T follicular helper cell (primary cell): ENCODE data around the gene GTF2F2.
"Not testable (repeated sequence)": the region's sequence is repeated elsewhere in the genome, so short reads cannot be mapped to it uniquely, and the experiment has no call there.

Experiments used
- DNase-seq: peaks from one replicate; pipeline ENCODE4 v3.0.0-alpha.2; 2020; ENCODE audit warnings: low read depth

GTF2F2 gene

DNA sequence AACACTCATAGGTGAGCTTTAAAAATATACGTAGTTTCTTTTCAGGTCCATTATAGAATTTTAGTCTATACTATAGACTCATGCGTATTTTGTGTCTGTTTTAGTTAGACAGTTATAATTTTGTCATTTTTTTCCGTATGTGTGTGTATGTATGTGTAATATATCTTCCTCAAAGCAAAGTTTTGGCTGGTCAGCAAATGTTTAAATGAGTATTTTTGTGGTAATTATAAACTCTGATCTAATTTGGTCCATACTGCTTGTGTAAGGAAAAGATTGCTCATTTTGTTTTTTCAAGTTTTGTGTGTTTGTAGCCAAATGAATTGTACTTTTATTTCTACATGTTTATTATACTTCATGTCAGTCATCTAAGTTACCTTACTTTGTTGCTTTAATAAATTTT, 60.0 kb downstream of the GTF2F2 start:
- no peak for DNase-seq

DNA sequence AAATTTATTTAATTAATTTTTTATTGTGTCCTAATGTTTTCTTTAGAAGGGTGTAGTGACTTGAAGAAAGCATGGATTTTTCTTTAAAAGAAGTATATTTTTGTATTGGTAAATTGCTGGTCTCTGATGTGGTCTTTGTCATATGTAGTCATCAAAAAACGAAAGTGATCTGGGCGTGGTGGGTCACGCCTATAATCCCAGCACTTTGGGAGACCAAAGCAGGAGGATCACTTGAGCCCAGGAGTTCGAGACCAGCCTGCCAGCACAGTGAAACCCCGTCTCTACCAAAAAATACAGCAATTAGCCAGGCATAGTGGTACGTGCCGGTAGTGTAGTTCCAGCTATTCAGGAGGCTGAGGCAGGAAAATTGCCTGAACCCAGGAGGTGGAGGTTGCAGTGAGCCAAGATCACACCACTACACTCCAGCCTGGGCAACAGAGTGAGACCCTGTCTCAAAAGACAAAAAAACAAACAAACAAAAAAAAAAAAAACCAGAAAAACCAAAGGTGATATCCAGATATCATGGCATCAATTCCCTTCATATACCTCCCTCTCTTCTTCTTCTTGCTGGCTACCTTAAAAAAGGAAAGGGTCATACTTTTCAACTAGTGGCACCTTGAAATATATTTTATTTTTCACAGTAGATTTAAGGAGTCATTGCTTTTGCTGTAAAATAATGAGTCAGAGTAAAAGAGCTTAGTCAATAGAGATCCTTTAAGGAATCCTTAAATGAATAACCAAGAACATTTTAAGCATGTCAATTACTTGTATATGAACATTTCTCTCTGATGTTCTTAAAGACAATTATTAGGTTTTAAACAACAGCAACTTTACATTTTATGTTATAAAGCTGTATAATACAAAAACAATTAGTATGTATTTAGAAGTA, 60.6 kb downstream of the GTF2F2 start:
- no peak for DNase-seq

DNA sequence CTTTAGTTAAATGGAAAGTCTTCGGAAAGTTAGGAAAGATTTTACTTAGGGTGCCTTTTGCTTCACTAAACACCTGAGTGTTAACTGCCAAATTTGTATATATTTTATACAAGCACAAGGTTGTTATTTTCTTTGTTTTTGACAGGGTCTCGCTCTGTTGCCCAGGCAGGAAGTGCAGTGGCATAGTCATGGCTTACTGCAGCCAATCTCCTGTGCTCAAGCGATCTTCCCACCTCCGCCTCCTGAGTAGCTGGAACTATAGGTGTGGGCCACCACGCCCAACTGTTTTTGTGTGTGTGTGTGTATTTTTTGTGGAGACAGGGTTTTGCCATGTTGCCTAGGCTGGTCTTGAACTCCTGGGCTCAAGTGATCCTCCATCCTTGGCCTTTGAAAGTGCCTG, 64.4 kb downstream of the GTF2F2 start:
- DNase-seq = no peak

DNA sequence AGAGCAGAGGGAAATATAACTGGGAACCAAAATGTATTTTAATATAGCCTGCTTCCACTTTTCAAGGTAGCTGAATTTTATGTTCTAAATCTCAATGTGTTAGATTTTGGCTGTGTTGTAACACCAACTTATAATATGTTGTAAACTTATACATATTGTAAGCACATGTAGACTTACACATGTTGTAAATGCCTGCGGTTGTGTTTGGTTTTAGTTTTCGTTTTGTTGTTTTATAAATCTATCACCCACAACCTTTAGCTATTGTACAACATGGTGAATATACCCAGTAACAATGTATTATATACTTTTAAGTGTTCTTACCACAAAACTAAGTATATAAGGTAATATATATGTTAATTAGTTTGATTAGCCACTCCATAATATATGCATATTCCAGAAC, 65.0 kb downstream of the GTF2F2 start:
- DNase-seq = no peak

DNA sequence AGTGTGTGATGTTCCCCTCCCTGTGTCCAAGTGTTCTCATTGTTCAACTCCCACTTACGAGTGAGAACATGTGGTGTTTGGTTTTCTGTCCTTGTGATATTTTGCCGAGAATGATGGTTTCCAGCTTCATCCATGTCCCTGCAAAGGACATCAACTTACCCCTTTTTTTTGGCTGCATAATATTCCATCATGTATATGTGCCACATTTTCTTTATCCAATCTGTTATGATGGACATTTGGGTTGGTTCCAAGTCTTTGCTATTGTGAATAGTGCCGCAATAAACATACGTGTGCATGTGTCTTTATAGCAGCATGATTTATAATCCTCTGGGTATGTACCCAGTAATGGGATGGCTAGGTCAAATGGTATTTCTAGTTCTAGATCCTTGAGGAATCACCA, 68.8 kb downstream of the GTF2F2 start:
- DNase-seq = not testable (repeated sequence)

DNA sequence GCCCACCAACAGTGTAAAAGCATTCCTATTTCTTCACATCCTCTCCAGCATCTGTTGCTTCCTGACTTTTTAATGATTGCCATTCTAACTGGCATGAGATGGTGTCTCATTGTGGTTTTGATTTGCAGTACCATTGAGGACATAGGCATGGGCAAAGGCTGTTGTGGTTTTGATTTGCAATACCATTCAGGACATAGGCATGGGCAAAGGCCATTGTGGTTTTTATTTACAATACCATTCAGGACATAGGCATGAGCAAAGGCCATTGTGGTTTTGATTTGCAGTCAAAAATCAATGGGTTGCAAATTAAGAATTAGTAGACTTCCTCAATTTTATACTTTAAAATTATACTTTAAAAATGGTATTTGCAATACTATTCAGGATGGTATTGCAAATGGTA, 69.2 kb downstream of the GTF2F2 start:
- DNase-seq = not testable (repeated sequence)

DNA sequence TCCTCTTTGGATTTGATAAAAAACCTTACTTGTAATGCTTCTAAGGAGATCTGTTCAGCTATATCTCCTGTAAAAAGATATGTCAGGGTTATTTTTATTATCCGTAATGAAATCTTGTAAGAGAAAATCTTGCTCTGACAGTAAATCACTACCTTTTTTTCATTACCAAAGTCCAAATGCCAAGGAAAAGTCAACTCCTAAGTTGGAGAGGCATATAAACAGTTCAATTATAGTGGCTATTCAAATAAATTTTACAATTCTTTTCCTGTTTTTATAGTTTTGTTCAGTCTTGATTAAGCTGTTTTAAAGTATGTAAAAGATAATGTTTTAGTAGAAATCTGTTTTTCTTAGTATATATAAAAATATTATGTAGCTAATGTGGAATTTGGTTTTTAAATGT, 71.6 kb downstream of the GTF2F2 start:
- DNase-seq = no peak

DNA sequence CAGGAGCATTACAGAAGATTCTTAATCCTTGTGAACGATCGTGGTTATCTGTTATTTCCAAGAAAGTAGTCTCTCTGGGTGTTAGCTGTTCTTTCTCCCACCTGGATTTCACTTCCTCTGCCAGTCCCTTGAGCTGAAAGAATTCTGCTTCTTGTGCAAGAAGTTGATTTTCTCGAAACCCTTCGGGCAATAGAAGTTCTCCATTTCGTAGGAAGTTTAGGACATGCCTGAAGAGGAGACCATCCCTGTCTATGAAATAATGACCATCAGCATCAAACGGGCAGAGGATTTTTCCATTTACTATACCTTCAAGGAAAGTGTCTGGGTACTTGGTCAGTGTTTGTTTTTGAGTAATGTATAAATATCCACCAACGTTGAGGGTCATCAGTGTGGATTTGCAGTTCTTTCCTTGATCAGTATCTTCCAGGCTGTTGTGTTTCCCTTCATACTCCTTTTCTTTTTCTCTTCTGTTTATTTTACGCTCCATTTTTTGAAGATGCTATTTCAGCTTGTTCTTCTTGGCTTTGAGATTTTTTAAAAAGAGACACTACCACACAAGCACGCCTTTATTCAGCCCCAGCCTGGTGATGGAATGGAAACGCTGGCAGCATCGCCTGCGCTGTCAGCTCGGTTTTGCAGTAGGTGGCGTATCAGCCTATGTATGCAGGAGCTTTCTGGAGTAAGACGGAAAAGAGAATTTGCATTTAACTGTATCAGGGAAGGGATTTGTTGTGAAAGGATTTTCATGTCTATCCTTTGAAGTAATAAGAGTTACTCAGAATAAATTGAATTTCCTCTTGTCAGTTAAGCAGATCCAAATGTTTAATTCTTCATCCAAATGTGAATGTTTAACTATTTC, 74.0 kb downstream of the GTF2F2 start:
- DNase-seq = no peak

DNA sequence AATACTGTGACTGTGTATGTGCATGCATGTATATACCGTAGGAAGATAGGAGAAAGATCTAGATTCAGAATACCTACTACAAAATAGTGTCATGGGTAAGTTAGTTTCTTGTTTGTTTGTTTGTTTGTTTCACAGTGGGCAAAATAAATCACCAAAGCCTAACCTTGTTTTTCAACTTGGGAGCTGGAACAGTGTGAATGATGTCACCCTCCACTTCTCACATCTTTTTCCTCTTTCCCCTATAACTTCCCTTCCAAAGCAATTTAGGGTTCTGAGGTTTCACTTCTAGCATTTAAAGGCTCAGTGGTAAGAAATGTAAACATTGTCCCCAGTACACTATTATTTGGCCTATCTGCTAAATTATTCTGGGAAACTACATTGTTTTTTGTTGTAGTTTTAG, 75.1 kb downstream of the GTF2F2 start:
- no peak for DNase-seq

DNA sequence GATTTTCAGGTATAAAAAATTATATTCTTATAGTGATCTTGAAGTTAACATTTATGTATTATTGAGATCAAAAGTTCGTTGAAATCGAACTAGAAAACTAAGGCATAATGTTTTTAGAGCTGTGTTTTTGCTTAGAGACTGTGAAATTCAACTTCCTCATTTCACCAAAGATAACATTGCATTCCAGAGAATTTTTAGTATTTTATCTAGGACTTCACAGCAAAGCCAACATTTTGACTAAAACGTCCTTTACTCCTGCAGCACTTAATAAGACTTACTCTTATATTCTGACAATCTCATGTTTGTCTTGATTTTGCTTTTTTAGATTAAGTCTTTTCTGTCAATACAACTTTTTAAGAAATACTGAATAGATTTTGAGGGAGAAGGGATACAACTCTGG, 75.8 kb downstream of the GTF2F2 start:
- no peak for DNase-seq

DNA sequence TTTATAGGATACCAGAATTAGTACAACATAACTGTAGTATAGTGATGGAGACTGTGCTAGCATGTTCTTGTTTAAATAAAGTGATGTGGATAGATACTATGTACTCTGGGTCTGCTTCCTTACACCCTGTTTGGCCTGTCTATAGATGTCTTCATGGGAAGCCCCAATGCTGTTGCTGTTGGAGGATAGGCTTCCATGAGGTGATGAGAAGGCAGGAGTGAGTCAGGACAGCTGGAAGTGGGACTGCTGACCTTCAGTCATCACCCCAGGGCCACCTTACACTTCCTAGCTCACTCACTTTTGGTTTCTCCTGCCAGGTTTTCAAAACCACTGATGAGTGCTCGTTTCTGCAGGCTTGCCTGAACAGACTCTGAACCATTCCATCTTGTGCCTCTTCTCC, 76.3 kb downstream of the GTF2F2 start:
- DNase-seq = no peak

DNA sequence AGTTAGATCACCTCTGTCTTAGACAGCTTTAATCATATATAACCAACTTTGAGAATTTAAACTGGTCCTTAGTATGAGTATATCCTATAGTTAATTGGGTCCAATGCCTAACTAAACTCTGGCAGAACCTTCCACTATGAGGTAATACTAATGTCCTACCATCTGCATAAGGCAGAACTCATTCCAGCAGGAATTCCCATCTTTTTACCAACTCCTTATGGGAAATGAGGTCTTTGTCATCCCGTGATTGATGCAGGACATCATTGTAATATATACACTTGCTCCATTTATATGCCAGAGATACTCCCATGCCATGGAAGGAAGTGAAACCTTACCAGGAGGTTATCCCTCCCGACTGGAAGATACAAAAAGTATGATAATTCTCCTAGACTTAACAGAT, 77.7 kb downstream of the GTF2F2 start:
- DNase-seq = no peak

DNA sequence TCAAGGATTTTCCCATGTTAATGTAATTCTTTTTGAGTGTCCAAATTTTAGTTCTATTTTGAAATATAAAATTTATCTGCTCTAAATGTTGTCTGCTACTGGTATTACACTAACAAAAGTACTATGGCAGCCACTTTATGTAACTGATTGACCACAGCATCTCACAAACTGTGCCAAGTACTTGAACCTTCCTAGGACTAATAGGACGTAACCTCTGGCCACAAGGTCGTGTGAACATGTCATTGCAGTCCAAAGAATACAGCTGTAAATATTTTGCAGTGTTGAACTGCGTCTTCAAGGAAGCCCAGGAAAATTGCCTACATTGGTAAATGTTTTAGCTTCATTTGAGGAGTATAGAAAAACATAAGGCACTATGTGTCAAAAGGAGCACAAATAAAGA, 78.6 kb downstream of the GTF2F2 start:
- no peak for DNase-seq

DNA sequence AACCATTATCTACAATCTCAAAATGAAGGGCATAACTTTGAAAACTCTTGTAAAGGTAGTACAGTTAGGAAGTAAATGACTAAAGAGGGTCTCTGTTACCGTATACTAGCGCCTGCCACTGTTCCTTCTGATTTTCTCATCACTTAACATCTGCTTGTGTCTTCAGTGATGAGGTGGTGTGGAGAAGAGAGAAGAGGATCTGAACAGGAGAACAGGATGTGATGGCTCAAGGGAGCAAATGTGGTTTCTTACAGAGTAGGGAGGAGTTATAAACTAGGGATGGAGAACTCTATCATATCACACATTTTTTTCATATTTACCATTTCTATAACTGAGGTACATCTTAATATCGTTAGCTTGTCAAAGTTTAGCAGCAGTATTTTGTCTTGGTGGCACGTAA, 79.4 kb downstream of the GTF2F2 start:
- DNase-seq = no peak

DNA sequence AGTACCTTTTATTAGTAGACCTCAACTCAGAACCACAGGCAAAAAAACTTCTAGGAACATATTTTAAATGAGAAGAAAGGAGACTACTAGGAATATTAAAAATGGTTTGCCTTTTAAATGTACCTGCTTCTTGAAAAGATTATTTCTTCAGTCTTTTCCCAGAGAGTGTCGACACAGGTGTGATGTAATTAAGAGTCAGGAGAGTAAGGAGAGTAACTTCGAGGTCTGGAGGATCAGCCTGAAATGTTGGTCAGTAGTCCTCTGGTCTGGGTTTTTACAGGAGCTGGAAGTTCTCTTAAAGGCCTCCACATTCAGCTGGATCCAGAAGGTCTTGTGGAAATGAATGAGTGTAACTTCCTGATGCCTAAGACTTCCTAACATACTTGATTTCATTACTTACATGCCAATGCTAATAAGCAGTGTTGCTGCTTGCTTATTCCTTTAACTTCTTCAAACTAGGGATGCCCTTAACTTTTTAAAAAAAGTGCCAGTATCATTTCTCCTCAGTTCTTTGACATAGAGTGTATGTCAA, 80.5 kb downstream of the GTF2F2 start, which contains the start of gene KCTD4:
TSS of gene KCTD4 (minus strand) at position 345 of the 532 bp plus-strand sequence. CDS start 6,478 bp downstream, outside the sequence.
- no peak for DNase-seq

DNA sequence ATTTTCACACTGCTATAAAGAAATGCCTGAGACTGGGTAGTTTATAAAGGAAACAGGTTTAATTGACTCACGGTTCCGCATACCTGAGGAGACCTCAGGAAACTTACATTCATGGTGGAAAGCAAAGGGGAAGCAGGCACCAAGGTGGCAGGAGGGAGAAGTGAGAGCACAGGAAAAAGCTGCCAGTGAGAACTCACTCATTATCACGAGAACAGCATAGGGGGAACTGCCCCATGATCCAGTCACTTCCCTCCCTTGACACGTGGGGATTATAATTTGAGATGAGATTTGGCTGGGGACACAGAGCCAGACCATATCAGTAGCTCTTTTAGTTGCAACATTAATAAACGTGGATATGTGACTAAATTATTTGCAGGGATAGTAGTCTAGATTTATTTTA, 84.8 kb downstream of the GTF2F2 start:
- no peak for DNase-seq

DNA sequence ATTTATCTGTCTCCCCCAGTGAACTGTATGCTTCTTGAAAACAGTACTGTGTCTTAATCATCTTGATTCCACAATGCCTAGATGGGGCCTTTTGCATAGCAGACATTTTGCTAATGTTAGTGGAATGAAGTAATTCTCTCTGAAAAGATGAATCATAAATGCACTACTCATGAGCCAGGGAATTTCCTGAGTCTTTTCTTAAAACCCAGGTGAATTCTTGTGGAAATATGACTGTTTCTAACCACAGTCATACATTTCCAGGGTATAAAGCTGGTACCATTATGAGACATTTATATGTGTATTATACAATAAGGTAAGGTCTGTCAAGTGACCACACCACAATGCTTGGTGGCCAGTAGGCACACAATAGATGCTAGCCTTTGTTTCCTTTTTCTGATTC, 86.0 kb downstream of the GTF2F2 start:
- no peak for DNase-seq

DNA sequence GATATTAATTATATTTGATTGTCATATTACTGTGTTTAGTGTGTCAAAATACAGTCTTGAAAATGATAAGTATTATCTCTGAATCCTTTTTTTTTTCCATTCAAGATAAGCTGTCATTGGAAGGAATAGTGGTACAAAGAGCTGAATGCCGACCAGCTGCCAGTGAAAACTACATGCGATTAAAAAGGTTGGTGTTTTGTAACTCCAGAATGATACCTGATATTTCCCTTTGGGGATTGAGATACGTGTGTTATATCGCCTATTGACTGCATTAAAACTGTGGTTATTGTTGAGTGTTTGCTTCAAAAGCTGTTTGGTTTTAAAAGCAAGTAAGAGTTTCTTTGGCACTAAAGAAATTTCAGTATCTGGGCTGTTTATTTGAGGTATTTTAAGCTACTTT, 87.0 kb downstream of the GTF2F2 start:
- DNase-seq = no peak

DNA sequence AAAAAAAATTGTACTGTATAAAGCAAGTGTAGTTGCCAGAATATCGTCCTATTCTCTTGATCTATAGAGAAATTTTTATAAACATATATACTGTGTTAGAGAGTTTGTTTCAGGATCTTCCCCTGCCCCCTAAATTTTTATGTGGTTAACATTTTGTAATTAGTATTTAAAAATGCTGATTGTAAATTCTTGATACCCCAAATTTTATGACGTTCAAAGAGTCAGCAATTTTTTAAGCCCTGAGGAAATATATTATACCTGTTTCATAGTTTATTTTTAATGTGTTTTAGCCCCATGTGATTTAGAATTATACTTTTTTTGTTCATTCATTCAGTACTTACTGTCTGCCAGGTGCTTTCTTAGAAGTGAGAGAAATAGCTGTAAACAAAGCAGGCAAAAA, 87.8 kb downstream of the GTF2F2 start:
- no peak for DNase-seq

DNA sequence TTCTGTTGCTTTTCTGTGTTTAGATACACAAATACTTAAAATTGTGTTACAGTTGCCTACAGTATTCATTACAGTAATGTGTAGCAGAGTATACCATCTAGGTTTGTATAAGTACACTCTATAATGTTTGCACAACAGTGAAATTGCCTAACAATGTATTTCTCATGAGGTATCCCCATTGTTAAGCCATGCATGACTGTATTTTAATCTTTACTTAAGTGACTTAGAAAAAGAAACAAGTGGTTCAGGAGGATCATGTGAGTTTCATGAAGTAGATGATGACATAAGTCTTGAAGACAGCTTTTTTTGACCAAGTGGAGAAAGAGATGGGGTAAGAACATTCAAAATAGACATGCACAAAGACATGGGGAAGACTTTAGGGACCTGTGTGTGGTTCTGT, 88.9 kb downstream of the GTF2F2 start:
- no peak for DNase-seq

DNA sequence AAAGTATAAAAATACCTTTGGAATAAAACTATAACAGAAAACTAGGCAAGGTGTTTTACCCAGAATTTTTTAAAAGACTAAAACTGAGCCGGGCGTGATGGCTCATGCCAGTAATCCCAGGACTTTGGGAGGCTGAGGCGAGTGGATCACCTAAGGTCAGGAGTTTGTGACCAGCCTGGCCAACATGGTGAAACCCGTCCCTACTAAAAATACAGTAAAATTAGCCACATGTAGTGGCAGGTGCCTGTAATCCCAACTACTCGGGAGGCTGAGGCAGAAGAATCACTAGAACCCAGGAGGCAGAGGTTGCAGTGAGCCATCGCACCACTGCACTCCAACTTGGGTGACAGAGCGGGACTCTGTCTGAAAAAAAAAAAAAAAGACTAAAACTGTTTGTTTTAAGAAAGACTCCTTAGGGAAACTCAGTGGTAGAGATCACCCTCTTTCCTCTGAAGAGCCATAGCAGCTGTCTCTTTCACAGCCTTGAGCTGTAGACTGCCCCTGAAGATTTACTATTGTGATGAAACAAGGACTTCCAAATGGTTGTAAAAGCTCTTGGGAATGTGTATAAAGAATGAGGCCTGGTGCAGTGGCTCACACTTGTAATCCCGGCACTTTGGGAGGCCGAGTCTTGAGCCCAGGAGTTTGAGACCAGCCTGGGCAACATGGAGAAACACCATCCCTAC, 95.2 kb downstream of the GTF2F2 start:
- no peak for DNase-seq

DNA sequence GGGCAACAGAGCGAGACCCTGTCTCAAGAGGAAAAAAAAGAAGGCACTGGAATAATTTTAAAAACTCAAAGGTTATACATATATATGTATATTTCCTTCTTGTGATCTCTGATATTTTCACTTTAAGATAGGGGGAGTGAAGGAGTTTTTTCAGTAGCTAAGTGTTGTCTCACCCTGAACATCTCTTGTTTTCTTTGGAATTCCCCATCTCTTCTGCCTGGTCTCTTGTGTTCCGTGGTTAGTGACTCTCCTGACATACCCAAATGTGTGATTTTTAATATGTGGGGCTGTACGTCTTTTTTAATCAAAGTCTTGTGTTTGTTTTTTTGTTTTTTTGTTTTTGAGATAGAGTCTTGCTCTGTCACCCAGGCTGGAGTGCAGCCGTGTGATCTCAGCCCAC, 95.9 kb downstream of the GTF2F2 start:
- DNase-seq = no peak
